HepG2 (cell line): ENCODE measurements around the gene TMEM269. TPM values are rescaled to one million over a fixed set of nuclear protein-coding genes. Genes with fewer than 3 reads are reported as not detected.

Experiments
- ATF1 ChIP-seq: IDR thresholded peaks from 2 replicates; pipeline ENCODE4 v1.6.1; 2016; ENCODE audit warnings: mild to moderate bottlenecking, control low read depth
- ATM ChIP-seq: fragments of 450-650 bp; IDR thresholded peaks from 2 replicates; pipeline ENCODE4 v1.7.1; 2017; ENCODE audit warnings: mild to moderate bottlenecking, borderline replicate concordance
- BCL6 ChIP-seq: IDR thresholded peaks from 2 replicates; pipeline ENCODE4 v1.6.1; 2016; ENCODE audit warnings: missing genetic modification reagents, missing compliant biosample characterization
- CBX5 ChIP-seq: sonication (generic); formaldehyde crosslinking; IDR thresholded peaks from 2 replicates; pipeline ENCODE4 v1.4.0; 2020; ENCODE audit warnings: missing genetic modification reagents, borderline replicate concordance
- HNRNPK ChIP-seq: fragments of 200-400 bp; formaldehyde crosslinking; IDR thresholded peaks from 2 replicates; pipeline ENCODE4 v1.6.1; 2018; ENCODE audit warnings: low read length, low read depth, moderate library complexity, mild to moderate bottlenecking; ENCODE audit not compliant: poor library complexity, severe bottlenecking
- KDM5B ChIP-seq: sonication (generic); formaldehyde crosslinking; IDR thresholded peaks from 2 replicates; pipeline ENCODE4 v1.4.0; 2020; ENCODE audit warnings: missing genetic modification reagents, mild to moderate bottlenecking, borderline replicate concordance
- NCOA2 ChIP-seq: sonication (generic); formaldehyde crosslinking; IDR thresholded peaks from 2 replicates; pipeline ENCODE4 v1.8.0; 2022; ENCODE audit warnings: inconsistent platforms
- ONECUT2 ChIP-seq: sonication (generic); formaldehyde crosslinking; IDR thresholded peaks from 2 replicates; pipeline ENCODE4 v1.4.0; 2020; ENCODE audit warnings: missing genetic modification reagents
- TFE3 ChIP-seq: IDR thresholded peaks from 2 replicates; pipeline ENCODE4 v1.6.1; 2016
- ZBTB33 ChIP-seq: sonication (generic); formaldehyde crosslinking; IDR thresholded peaks from 2 replicates; pipeline ENCODE4 v1.4.0; 2020; ENCODE audit warnings: missing genetic modification reagents
- ZNF205 ChIP-seq: IDR thresholded peaks from 2 replicates; pipeline ENCODE4 v1.6.1; 2018; ENCODE audit warnings: missing biosample characterization, missing genetic modification reagents
- ZNF460 ChIP-seq: sonication (generic); formaldehyde crosslinking; IDR thresholded peaks from 2 replicates; pipeline ENCODE4 v1.5.1; 2020; ENCODE audit warnings: missing genetic modification reagents, mild to moderate bottlenecking, borderline replicate concordance
- ZNF572 ChIP-seq: sonication (generic); formaldehyde crosslinking; IDR thresholded peaks from 2 replicates; pipeline ENCODE4 v1.5.1; 2020; ENCODE audit warnings: mild to moderate bottlenecking, missing genetic modification reagents
- ZNF609 ChIP-seq: sonication (generic); formaldehyde crosslinking; IDR thresholded peaks from 2 replicates; pipeline ENCODE4 v1.4.0; 2020; ENCODE audit warnings: mild to moderate bottlenecking, missing genetic modification reagents, borderline replicate concordance
- ZNF687 ChIP-seq: sonication (generic); formaldehyde crosslinking; IDR thresholded peaks from 2 replicates; pipeline ENCODE4 v1.5.1; 2020; ENCODE audit warnings: mild to moderate bottlenecking, missing genetic modification reagents, moderate library complexity
- ZNF788 ChIP-seq: sonication (generic); formaldehyde crosslinking; IDR thresholded peaks from 2 replicates; pipeline ENCODE4 v1.5.0; 2020; ENCODE audit warnings: mild to moderate bottlenecking, missing genetic modification reagents, borderline replicate concordance
- polyA plus RNA-seq, 8 experiments: library from polyadenylated mRNA; depleted of rRNA in 3 of 8; stranded (reverse) in 7 of 8; unstranded in 1 of 8; fragments of >200 nt; fragmentation: Illumina TruSeq in 4 of 8; extraction: Trizol in 4 of 8; gene quantifications; 2 replicates each; pipeline versions ENCODE4 v1.2.1 to v1.2.3, GENCODE V29; 2011 to 2016; ENCODE audit warnings: low read depth in 4 of 8, missing spikeins in 1 of 8, mixed read lengths in 1 of 8; ENCODE audit not compliant: insufficient read depth in 1 of 8
- total RNA-seq, 5 experiments: library from RNA; depleted of rRNA; stranded (reverse); fragments of >200 nt; fragmentation: Illumina TruSeq; extraction: Trizol; gene quantifications; 2 replicates each; pipeline ENCODE4 v1.2.3, GENCODE V29; 2016; ENCODE audit warnings: low read depth in 1 of 5

The TMEM269 gene
- total and polyA plus RNA-seq, 2 of the 13 experiments (the other 11 are each of a cell fraction or from before 2014, with no cell fraction given) = 0.15 to 0.21 TPM

- peak; percentile 88 for TF ChIP-seq ZNF687 (CRISPR knock-in tag)
- TF ChIP-seq ZNF609 (CRISPR knock-in tag) = no peak; the same call in 1 of the 2 replicates
- TF ChIP-seq ONECUT2 = no peak
- TF ChIP-seq KDM5B = peak; percentile 81; the same call in 1 of the 2 replicates
- TF ChIP-seq TFE3 (CRISPR knock-in tag) = no peak
- TF ChIP-seq ZNF788 (CRISPR knock-in tag) = peak; percentile 56; the same call in 1 of the 2 replicates
- TF ChIP-seq ZBTB33 = no peak
- TF ChIP-seq HNRNPK = no peak
- 0 out of 2 replicates have a peak, but pooled peaks have one; percentile 27 for TF ChIP-seq ZNF205
- 0 out of 2 replicates have a peak, but pooled peaks have one; percentile 69 for TF ChIP-seq ATF1 (CRISPR knock-in tag)
- TF ChIP-seq ZNF572 = peak; percentile 92
- no peak for TF ChIP-seq ZNF460 (CRISPR knock-in tag)
- TF ChIP-seq ATM = no peak
- TF ChIP-seq NCOA2 (CRISPR knock-in tag) = no peak
- TF ChIP-seq BCL6 (CRISPR knock-in tag) = 0 out of 2 replicates have a peak, but pooled peaks have one; percentile 39
- TF ChIP-seq CBX5 (CRISPR knock-in tag) = no peak
Observed at GRCh38 chr1:42846257-42847110, 61.7 kb downstream of the TMEM269 start, which contains the start of gene ZNF691 (continued).
